HEK293 (cell line): Measurements from ENCODE around the gene SDC3.

Source experiments
- CTCF ChIA-PET: fragments of 350-600 bp; formaldehyde crosslinking; extraction: SDS; loops from one replicate; lab custom pipeline; 2021; ENCODE audit warnings: antibody characterized with exemption; lab: Yijun Ruan, JAX
- POLR2A ChIA-PET: fragments of 300-600 bp; formaldehyde crosslinking; extraction: SDS; loops from one replicate; lab custom pipeline; 2020; ENCODE audit warnings: antibody characterized with exemption, inconsistent platforms; lab: Yijun Ruan, JAX
- H3K27ac ChIP-seq: fragments of 200-500 bp; sonication (Bioruptor generic); 2 replicates; pipeline ENCODE4 v1.5.1; 2014; ENCODE audit warnings: low read depth, low read length, control low read depth, inconsistent platforms; ENCODE audit errors: extremely low read depth
- H3K36me3 ChIP-seq, 2 experiments: fragments of 200-500 bp in 1 of 2; sonication (Bioruptor generic) in 1 of 2; 1 replicate in 1 of 2; 2 replicates in 1 of 2; pipeline ENCODE4 v1.5.1; 2014 to 2017; ENCODE audit warnings: inconsistent platforms in 2 of 2, low read length in 2 of 2; ENCODE audit not compliant: control insufficient read depth in 2 of 2, insufficient read depth in 1 of 2
- H3K4me1 ChIP-seq: fragments of 200-500 bp; sonication (Bioruptor generic); 2 replicates; pipeline ENCODE4 v1.5.1; 2014; ENCODE audit warnings: mild to moderate bottlenecking, low read length, inconsistent platforms; ENCODE audit not compliant: control insufficient read depth, insufficient read depth
- H3K4me3 ChIP-seq: 2 replicates; pipeline ENCODE4 v1.5.1; 2011; ENCODE audit warnings: low read depth, mild to moderate bottlenecking, control low read depth, low read length, moderate library complexity
- H3K9me3 ChIP-seq: fragments of 200-500 bp; sonication (Bioruptor generic); 2 replicates; pipeline ENCODE4 v1.5.1; 2014; ENCODE audit warnings: low read depth, low read length, inconsistent platforms; ENCODE audit not compliant: control insufficient read depth, insufficient read depth
- GFI1B ChIP-seq: fragments of 450-650 bp; formaldehyde crosslinking; IDR thresholded peaks from 2 replicates; pipeline ENCODE4 v1.5.1; 2016; ENCODE audit warnings: missing biosample characterization, missing genetic modification characterization
- GLIS1 ChIP-seq: fragments of 450-650 bp; formaldehyde crosslinking; IDR thresholded peaks from 2 replicates; pipeline ENCODE4 v1.5.1; 2016; ENCODE audit warnings: missing biosample characterization, missing genetic modification characterization
- GLIS2 ChIP-seq: fragments of 450-650 bp; formaldehyde crosslinking; IDR thresholded peaks from 2 replicates; pipeline ENCODE4 v1.5.1; 2016; ENCODE audit warnings: missing biosample characterization, missing genetic modification characterization
- HOXC10 ChIP-seq: sonication (generic); formaldehyde crosslinking; IDR thresholded peaks from 2 replicates; pipeline ENCODE4 v1.8.1; 2023; ENCODE audit warnings: mild to moderate bottlenecking, missing genetic modification reagents
- PRDM10 ChIP-seq: fragments of 450-650 bp; formaldehyde crosslinking; IDR thresholded peaks from 2 replicates; pipeline ENCODE4 v1.5.1; 2016; ENCODE audit warnings: missing biosample characterization, missing genetic modification characterization
- SCRT2 ChIP-seq: fragments of 450-650 bp; formaldehyde crosslinking; IDR thresholded peaks from 2 replicates; pipeline ENCODE4 v1.5.1; 2016; ENCODE audit warnings: missing biosample characterization, missing genetic modification characterization
- SP7 ChIP-seq: fragments of 450-650 bp; formaldehyde crosslinking; IDR thresholded peaks from 2 replicates; pipeline ENCODE4 v1.5.1; 2016; ENCODE audit warnings: missing biosample characterization, missing genetic modification characterization
- ZFP3 ChIP-seq: fragments of 450-650 bp; formaldehyde crosslinking; IDR thresholded peaks from 2 replicates; pipeline ENCODE4 v1.5.1; 2016; ENCODE audit warnings: low read depth, missing biosample characterization, missing genetic modification characterization
- ZIC2 ChIP-seq: fragments of 450-650 bp; formaldehyde crosslinking; IDR thresholded peaks from 2 replicates; pipeline ENCODE4 v1.5.1; 2016; ENCODE audit warnings: missing biosample characterization, missing genetic modification characterization
- ZNF10 ChIP-seq: fragments of 450-650 bp; formaldehyde crosslinking; IDR thresholded peaks from 2 replicates; pipeline ENCODE4 v1.5.1; 2017; ENCODE audit warnings: missing biosample characterization, missing genetic modification characterization
- ZNF140 ChIP-seq: fragments of 450-650 bp; formaldehyde crosslinking; IDR thresholded peaks from 2 replicates; pipeline ENCODE4 v1.5.1; 2016; ENCODE audit warnings: missing biosample characterization, missing genetic modification characterization
- ZNF157 ChIP-seq: fragments of 450-650 bp; formaldehyde crosslinking; IDR thresholded peaks from 2 replicates; pipeline ENCODE4 v1.5.1; 2016; ENCODE audit warnings: missing biosample characterization, missing genetic modification characterization
- ZNF24 ChIP-seq: fragments of 450-650 bp; formaldehyde crosslinking; IDR thresholded peaks from 2 replicates; pipeline ENCODE4 v1.5.1; 2016; ENCODE audit warnings: missing biosample characterization, missing genetic modification characterization
- ZNF394 ChIP-seq: fragments of 450-650 bp; formaldehyde crosslinking; IDR thresholded peaks from 2 replicates; pipeline ENCODE4 v1.5.1; 2016; ENCODE audit warnings: missing biosample characterization, missing genetic modification characterization, mild to moderate bottlenecking, moderate library complexity, borderline replicate concordance
- ZNF423 ChIP-seq: fragments of 450-650 bp; formaldehyde crosslinking; IDR thresholded peaks from 2 replicates; pipeline ENCODE4 v1.5.1; 2016; ENCODE audit warnings: missing biosample characterization, missing genetic modification characterization
- ZNF433 ChIP-seq: fragments of 450-650 bp; formaldehyde crosslinking; IDR thresholded peaks from 2 replicates; pipeline ENCODE4 v1.5.1; 2016; ENCODE audit warnings: missing biosample characterization, missing genetic modification characterization, low read depth
- ZNF529 ChIP-seq: fragments of 450-650 bp; formaldehyde crosslinking; IDR thresholded peaks from 2 replicates; pipeline ENCODE4 v1.5.1; 2017; ENCODE audit warnings: missing genetic modification characterization, missing biosample characterization; ENCODE audit not compliant: insufficient replicate concordance
- ZNF560 ChIP-seq: fragments of 450-650 bp; formaldehyde crosslinking; IDR thresholded peaks from 2 replicates; pipeline ENCODE4 v1.5.1; 2017; ENCODE audit warnings: missing biosample characterization, missing genetic modification characterization, borderline replicate concordance
- ZNF600 ChIP-seq: fragments of 450-650 bp; formaldehyde crosslinking; IDR thresholded peaks from 2 replicates; pipeline ENCODE4 v1.5.1; 2016; ENCODE audit warnings: missing biosample characterization, missing genetic modification characterization
- ZNF707 ChIP-seq: fragments of 450-650 bp; formaldehyde crosslinking; IDR thresholded peaks from 2 replicates; pipeline ENCODE4 v1.5.1; 2016; ENCODE audit warnings: missing biosample characterization, missing genetic modification characterization
- ZXDB ChIP-seq: fragments of 450-650 bp; formaldehyde crosslinking; IDR thresholded peaks from 2 replicates; pipeline ENCODE4 v1.5.1; 2016; ENCODE audit warnings: missing biosample characterization, missing genetic modification characterization
- TF ChIP-seq, protein P1 (sequence below): fragments of 450-650 bp; formaldehyde crosslinking; IDR thresholded peaks from 2 replicates; pipeline ENCODE4 v1.5.1; 2016; ENCODE audit warnings: missing biosample characterization, missing genetic modification characterization
- TF ChIP-seq, protein P2 (sequence below): fragments of 450-650 bp; formaldehyde crosslinking; optimal IDR thresholded peaks from 2 replicates; pipeline ENCODE3; 2016; ENCODE audit warnings: missing biosample characterization, mild to moderate bottlenecking, missing genetic modification characterization

Gene SDC3

GRCh38 chr1:30909365-30910068 is 959 bp upstream of the SDC3 start:
- TF ChIP-seq, protein P1, sequence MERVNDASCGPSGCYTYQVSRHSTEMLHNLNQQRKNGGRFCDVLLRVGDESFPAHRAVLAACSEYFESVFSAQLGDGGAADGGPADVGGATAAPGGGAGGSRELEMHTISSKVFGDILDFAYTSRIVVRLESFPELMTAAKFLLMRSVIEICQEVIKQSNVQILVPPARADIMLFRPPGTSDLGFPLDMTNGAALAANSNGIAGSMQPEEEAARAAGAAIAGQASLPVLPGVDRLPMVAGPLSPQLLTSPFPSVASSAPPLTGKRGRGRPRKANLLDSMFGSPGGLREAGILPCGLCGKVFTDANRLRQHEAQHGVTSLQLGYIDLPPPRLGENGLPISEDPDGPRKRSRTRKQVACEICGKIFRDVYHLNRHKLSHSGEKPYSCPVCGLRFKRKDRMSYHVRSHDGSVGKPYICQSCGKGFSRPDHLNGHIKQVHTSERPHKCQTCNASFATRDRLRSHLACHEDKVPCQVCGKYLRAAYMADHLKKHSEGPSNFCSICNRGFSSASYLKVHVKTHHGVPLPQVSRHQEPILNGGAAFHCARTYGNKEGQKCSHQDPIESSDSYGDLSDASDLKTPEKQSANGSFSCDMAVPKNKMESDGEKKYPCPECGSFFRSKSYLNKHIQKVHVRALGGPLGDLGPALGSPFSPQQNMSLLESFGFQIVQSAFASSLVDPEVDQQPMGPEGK (tag by site-specific recombination), result peak; percentile 56; the same call in 1 of the 2 replicates
- TF ChIP-seq GLIS2 (tag by site-specific recombination) (peak; percentile 91), ZNF394 (no peak), GLIS1 (tag by site-specific recombination) (peak; percentile 95), SP7 (tag by site-specific recombination) (0 out of 2 replicates have a peak, but pooled peaks have one; percentile 0), ZNF600 (tag by site-specific recombination) (0 out of 2 replicates have a peak, but pooled peaks have one; percentile 22), ZNF157 (tag by site-specific recombination) (no peak), ZIC2 (tag by site-specific recombination) (peak; percentile 67), ZNF560 (tag by site-specific recombination) (no peak), GFI1B (no peak), ZNF140 (tag by site-specific recombination) (no peak), SCRT2 (no peak)
- TF ChIP-seq, protein P2, sequence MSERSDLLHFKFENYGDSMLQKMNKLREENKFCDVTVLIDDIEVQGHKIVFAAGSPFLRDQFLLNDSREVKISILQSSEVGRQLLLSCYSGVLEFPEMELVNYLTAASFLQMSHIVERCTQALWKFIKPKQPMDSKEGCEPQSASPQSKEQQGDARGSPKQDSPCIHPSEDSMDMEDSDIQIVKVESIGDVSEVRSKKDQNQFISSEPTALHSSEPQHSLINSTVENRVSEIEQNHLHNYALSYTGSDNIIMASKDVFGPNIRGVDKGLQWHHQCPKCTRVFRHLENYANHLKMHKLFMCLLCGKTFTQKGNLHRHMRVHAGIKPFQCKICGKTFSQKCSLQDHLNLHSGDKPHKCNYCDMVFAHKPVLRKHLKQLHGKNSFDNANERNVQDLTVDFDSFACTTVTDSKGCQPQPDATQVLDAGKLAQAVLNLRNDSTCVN (tag by site-specific recombination), result no peak
- H3K4me3 ChIP-seq, result no peak overlapping the region
- H3K4me1 ChIP-seq, result peaks cover 8% of the 10 kb centered on the region; the same call in 1 of the 2 replicates
- ChIA-PET POLR2A (interaction anchor here (2.2 kb wide), 1 partner anchor 108 kb away, joined by 6 read pairs; no protein-coding TSS in a partner anchor), CTCF (interaction anchor here (0.6 to 7.7 kb wide), 6 partner anchors 42 to 189 kb away, joined by 3 to 434 read pairs (median 42); no protein-coding TSS in a partner anchor)
- no peaks in the 10 kb centered on the region for H3K9me3 ChIP-seq
- no peak overlapping the region for H3K27ac ChIP-seq
- H3K36me3 ChIP-seq, result no peaks in the 10 kb centered on the region

GRCh38 chr1:30908316-30908695 is 252 bp downstream of the SDC3 start:
- CTCF ChIA-PET, result interaction anchor here (0.6 to 0.7 kb wide), 2 partner anchors 106 to 128 kb away, joined by 3 to 4 read pairs; no protein-coding TSS in a partner anchor
- peaks cover 8% of the 10 kb centered on the region; the same call in 1 of the 2 replicates for H3K4me1 ChIP-seq

More at GRCh38 chr1:30908316-30908695, 252 bp downstream of the SDC3 start:
- no peaks in the 10 kb centered on the region for H3K9me3 ChIP-seq
- H3K4me3 ChIP-seq, result peak overlapping the region; percentile 21; the same call in 1 of the 2 replicates
- H3K36me3 ChIP-seq, result no peaks in the 10 kb centered on the region
- TF ChIP-seq ZNF10 (tag by site-specific recombination), result no peak
- no peak for TF ChIP-seq PRDM10 (tag by site-specific recombination)
- TF ChIP-seq ZNF707 (tag by site-specific recombination), result no peak
- TF ChIP-seq ZFP3 (tag by site-specific recombination), result no peak
- no peak for TF ChIP-seq HOXC10 (CRISPR knock-in tag)
- no peak for TF ChIP-seq ZNF423 (tag by site-specific recombination)
- TF ChIP-seq ZXDB (tag by site-specific recombination), result no peak
- no peak for TF ChIP-seq ZNF529 (tag by site-specific recombination)
- TF ChIP-seq ZNF433, result no peak
- TF ChIP-seq ZNF24, result no peak
- POLR2A ChIA-PET, result no interaction called here
- no peak overlapping the region for H3K27ac ChIP-seq
